K562 (cell line): Measurements from ENCODE around the gene CARD11.
"Not testable (repeated sequence)": the region's sequence is repeated elsewhere in the genome, so short reads cannot be mapped to it uniquely, and the experiment has no call there.

Experiments used
- CREM ChIP-seq: IDR thresholded peaks from 2 replicates; pipeline ENCODE4 v1.6.1; 2014; ENCODE audit warnings: antibody characterized with exemption, low read depth
- GATAD2A ChIP-seq: fragments of 450-650 bp; IDR thresholded peaks from 2 replicates; pipeline ENCODE4 v1.6.1; 2017
- KAT2B ChIP-seq: IDR thresholded peaks from one replicate; pipeline ENCODE4 v1.6.1; 2012; ENCODE audit warnings: low read depth, mild to moderate bottlenecking, control low read depth, inconsistent platforms, low read length, moderate library complexity
- KDM5B ChIP-seq: fragments of 200-600 bp; sonication (generic); IDR thresholded peaks from 2 replicates; pipeline ENCODE4 v1.6.1; 2012; ENCODE audit warnings: low read depth, mild to moderate bottlenecking, moderate library complexity, low read length, control low read depth, inconsistent platforms; ENCODE audit not compliant: insufficient replicate concordance
- KLF1 ChIP-seq: fragments of 450-650 bp; IDR thresholded peaks from 2 replicates; pipeline ENCODE4 v1.6.1; 2016; ENCODE audit warnings: missing genetic modification characterization, missing compliant biosample characterization
- NR2C2 ChIP-seq, 2 experiments: fragments of 200-800 bp in 1 of 2; sonication (Bioruptor generic) in 1 of 2; sonication (generic) in 1 of 2; formaldehyde crosslinking in 1 of 2; IDR thresholded peaks; 2 replicates each; pipeline versions ENCODE4 v1.6.1 to v1.8.0; 2016 to 2022; ENCODE audit warnings: mild to moderate bottlenecking in 1 of 2, missing compliant biosample characterization in 1 of 2, missing genetic modification characterization in 1 of 2, missing genetic modification reagents in 1 of 2
- POLR2AphosphoS5 ChIP-seq: IDR thresholded peaks from 2 replicates; pipeline ENCODE4 v1.6.1; 2011; ENCODE audit warnings: mild to moderate bottlenecking, low read depth, low read length, moderate library complexity; ENCODE audit not compliant: control insufficient read depth, insufficient read depth
- PURB ChIP-seq: sonication (generic); formaldehyde crosslinking; IDR thresholded peaks from 2 replicates; pipeline ENCODE4 v1.9.0; 2021; ENCODE audit warnings: low read depth, mild to moderate bottlenecking, missing genetic modification reagents
- ZNF212 ChIP-seq: fragments of 450-650 bp; formaldehyde crosslinking; IDR thresholded peaks from 2 replicates; pipeline ENCODE4 v1.4.0; 2020; ENCODE audit warnings: mild to moderate bottlenecking
- TF ChIP-seq, protein P1 (sequence below), 3 experiments: fragments of 200-800 bp in 1 of 3; fragments of 250-450 bp in 1 of 3; fragments of 450-650 bp in 1 of 3; sonication (Bioruptor Pico) in 1 of 3; sonication (Bioruptor generic) in 1 of 3; formaldehyde crosslinking in 1 of 3; IDR thresholded peaks; 2 replicates each; pipeline versions ENCODE4 v1.6.1 to v1.8.0; 2016 to 2022; ENCODE audit warnings: mild to moderate bottlenecking in 2 of 3, missing genetic modification characterization in 2 of 3, missing compliant biosample characterization in 1 of 3, moderate library complexity in 1 of 3
- TF ChIP-seq, protein P2 (sequence below), 3 experiments: IDR thresholded peaks in 2 of 3; conservative IDR thresholded peaks in 1 of 3; 2 replicates each; pipeline ENCODE4 v1.5.1; 2011 to 2012; ENCODE audit warnings: low read length in 3 of 3, mild to moderate bottlenecking in 3 of 3, control low read depth in 2 of 3, improper control_type of control experiment in 1 of 3, inconsistent platforms in 1 of 3, low read depth in 1 of 3, mixed read lengths in 1 of 3, moderate library complexity in 1 of 3; ENCODE audit not compliant: insufficient read depth in 2 of 3

DNA sequence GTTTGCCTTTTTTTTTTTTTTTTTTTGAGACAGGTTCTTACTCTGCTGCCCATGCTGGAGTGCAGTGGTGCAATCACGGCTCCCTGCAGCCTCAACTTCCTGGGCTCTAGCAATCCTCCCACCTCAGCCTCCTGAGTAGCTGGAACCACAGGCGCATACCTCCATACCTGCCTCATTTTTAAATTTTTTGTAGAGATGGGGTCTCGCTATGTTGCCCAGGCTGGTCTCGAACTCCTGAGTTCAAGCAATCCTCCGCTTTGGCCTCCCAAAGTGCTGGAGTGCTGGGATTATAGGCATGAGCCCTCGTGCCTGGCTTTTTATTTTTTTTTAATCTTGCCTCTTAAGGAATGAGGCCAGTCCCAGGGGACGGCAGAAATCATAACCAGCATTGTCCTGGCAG is 5.7 kb downstream of the CARD11 start:
- TF ChIP-seq CREM; KLF1 (tag); NR2C2 (CRISPR knock-in tag; IDR thresholded peaks at IDR 0.05); NR2C2 (tag; IDR thresholded peaks at IDR 0.05); KDM5B; PURB (CRISPR knock-in tag); ZNF212; POLR2AphosphoS5; GATAD2A; KAT2B: not testable (repeated sequence)
- TF ChIP-seq, protein P1, sequence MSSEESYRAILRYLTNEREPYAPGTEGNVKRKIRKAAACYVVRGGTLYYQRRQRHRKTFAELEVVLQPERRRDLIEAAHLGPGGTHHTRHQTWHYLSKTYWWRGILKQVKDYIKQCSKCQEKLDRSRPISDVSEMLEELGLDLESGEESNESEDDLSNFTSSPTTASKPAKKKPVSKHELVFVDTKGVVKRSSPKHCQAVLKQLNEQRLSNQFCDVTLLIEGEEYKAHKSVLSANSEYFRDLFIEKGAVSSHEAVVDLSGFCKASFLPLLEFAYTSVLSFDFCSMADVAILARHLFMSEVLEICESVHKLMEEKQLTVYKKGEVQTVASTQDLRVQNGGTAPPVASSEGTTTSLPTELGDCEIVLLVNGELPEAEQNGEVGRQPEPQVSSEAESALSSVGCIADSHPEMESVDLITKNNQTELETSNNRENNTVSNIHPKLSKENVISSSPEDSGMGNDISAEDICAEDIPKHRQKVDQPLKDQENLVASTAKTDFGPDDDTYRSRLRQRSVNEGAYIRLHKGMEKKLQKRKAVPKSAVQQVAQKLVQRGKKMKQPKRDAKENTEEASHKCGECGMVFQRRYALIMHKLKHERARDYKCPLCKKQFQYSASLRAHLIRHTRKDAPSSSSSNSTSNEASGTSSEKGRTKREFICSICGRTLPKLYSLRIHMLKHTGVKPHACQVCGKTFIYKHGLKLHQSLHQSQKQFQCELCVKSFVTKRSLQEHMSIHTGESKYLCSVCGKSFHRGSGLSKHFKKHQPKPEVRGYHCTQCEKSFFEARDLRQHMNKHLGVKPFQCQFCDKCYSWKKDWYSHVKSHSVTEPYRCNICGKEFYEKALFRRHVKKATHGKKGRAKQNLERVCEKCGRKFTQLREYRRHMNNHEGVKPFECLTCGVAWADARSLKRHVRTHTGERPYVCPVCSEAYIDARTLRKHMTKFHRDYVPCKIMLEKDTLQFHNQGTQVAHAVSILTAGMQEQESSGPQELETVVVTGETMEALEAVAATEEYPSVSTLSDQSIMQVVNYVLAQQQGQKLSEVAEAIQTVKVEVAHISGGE (CRISPR knock-in tag; IDR thresholded peaks at IDR 0.05) = not testable (repeated sequence)
- TF ChIP-seq, protein P2, sequence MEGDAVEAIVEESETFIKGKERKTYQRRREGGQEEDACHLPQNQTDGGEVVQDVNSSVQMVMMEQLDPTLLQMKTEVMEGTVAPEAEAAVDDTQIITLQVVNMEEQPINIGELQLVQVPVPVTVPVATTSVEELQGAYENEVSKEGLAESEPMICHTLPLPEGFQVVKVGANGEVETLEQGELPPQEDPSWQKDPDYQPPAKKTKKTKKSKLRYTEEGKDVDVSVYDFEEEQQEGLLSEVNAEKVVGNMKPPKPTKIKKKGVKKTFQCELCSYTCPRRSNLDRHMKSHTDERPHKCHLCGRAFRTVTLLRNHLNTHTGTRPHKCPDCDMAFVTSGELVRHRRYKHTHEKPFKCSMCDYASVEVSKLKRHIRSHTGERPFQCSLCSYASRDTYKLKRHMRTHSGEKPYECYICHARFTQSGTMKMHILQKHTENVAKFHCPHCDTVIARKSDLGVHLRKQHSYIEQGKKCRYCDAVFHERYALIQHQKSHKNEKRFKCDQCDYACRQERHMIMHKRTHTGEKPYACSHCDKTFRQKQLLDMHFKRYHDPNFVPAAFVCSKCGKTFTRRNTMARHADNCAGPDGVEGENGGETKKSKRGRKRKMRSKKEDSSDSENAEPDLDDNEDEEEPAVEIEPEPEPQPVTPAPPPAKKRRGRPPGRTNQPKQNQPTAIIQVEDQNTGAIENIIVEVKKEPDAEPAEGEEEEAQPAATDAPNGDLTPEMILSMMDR (IDR thresholded peaks at IDR 0.05 in 2 of 3, conservative IDR thresholded peaks at IDR 0.05 in 1 of 3; ENCODE audit: insufficient read depth in 2 of 3, low read depth in 1 of 3, low read length in 3 of 3) = not testable (repeated sequence)
